CD4-positive, alpha-beta T cell treated with Interleukin-6 for 4 hours (primary cell): ENCODE data around the gene APOF.
"Not testable (repeated sequence)": the region's sequence is repeated elsewhere in the genome, so short reads cannot be mapped to it uniquely, and the experiment has no call there.

Source experiments
- DNase-seq: peaks from one replicate; pipeline ENCODE4 v3.0.0-alpha.2; 2020; ENCODE audit warnings: mixed read lengths

The APOF gene

GRCh38 chr12:56330936-56331490, 31.6 kb downstream of the APOF start:
- DNase-seq = no peak

GRCh38 chr12:56326533-56326932, 36.1 kb downstream of the APOF start:
- no peak for DNase-seq

- no peak for DNase-seq
Measured at GRCh38 chr12:56326126-56326525, 36.5 kb downstream of the APOF start.

GRCh38 chr12:56324206-56324605, 38.5 kb downstream of the APOF start:
- DNase-seq = no peak

GRCh38 chr12:56321610-56322009, 41.0 kb downstream of the APOF start:
- DNase-seq = not testable (repeated sequence)

- no peak for DNase-seq
Measured at GRCh38 chr12:56321027-56321426, 41.6 kb downstream of the APOF start.

- DNase-seq = no peak
Measured at GRCh38 chr12:56317675-56318074, 45.0 kb downstream of the APOF start.

GRCh38 chr12:56315622-56316473, 46.8 kb downstream of the APOF start, which contains the start of gene CNPY2:
Gene CNPY2 (minus strand): TSS chr12:56315988. CDS start chr12:56315217, 771 bp downstream.
- DNase-seq = peak; percentile 93

- no peak for DNase-seq
Measured at GRCh38 chr12:56315249-56315621, 47.4 kb downstream of the APOF start.

GRCh38 chr12:56311003-56311402, 51.7 kb downstream of the APOF start:
- no peak for DNase-seq
